ENCODE results near the gene METTL15.

DNA sequence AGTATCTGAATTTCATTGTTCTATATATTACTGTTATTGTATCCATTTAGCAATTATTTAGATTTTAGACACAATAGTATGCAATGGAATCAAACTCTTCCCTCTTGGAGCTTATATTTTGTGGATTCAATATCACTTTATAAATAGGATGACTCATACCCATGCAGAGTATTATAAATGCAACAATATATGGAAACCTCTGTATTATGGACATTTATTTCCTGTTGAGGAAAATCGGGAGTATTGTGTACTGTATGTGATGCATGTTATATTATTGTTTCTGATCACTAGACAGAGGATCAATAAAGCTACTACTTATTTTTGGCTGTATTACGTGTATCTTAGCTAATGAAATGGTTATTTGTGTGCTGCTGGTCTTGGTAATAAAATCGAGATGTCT, 770 bp downstream of the METTL15 start:
- no peak for TF ChIP-seq EZH2phosphoT487 (IDR thresholded peaks at IDR 0.05; ENCODE audit: borderline replicate concordance, low read length)
- TF ChIP-seq, protein P1, sequence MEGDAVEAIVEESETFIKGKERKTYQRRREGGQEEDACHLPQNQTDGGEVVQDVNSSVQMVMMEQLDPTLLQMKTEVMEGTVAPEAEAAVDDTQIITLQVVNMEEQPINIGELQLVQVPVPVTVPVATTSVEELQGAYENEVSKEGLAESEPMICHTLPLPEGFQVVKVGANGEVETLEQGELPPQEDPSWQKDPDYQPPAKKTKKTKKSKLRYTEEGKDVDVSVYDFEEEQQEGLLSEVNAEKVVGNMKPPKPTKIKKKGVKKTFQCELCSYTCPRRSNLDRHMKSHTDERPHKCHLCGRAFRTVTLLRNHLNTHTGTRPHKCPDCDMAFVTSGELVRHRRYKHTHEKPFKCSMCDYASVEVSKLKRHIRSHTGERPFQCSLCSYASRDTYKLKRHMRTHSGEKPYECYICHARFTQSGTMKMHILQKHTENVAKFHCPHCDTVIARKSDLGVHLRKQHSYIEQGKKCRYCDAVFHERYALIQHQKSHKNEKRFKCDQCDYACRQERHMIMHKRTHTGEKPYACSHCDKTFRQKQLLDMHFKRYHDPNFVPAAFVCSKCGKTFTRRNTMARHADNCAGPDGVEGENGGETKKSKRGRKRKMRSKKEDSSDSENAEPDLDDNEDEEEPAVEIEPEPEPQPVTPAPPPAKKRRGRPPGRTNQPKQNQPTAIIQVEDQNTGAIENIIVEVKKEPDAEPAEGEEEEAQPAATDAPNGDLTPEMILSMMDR (conservative IDR thresholded peaks at IDR 0.05; ENCODE audit: low read depth, low read length): no peak
